GM21717 (cell line): ENCODE data around the gene MAB21L4.

Source experiments
- ATAC-seq: cut with Tn5 transposase; IDR thresholded peaks from one replicate; pipeline ENCODE4 v1.9.1; 2021; ENCODE audit warnings: mild to moderate bottlenecking, moderate library complexity; ENCODE audit not compliant: unreplicated experiment

The MAB21L4 gene

DNA sequence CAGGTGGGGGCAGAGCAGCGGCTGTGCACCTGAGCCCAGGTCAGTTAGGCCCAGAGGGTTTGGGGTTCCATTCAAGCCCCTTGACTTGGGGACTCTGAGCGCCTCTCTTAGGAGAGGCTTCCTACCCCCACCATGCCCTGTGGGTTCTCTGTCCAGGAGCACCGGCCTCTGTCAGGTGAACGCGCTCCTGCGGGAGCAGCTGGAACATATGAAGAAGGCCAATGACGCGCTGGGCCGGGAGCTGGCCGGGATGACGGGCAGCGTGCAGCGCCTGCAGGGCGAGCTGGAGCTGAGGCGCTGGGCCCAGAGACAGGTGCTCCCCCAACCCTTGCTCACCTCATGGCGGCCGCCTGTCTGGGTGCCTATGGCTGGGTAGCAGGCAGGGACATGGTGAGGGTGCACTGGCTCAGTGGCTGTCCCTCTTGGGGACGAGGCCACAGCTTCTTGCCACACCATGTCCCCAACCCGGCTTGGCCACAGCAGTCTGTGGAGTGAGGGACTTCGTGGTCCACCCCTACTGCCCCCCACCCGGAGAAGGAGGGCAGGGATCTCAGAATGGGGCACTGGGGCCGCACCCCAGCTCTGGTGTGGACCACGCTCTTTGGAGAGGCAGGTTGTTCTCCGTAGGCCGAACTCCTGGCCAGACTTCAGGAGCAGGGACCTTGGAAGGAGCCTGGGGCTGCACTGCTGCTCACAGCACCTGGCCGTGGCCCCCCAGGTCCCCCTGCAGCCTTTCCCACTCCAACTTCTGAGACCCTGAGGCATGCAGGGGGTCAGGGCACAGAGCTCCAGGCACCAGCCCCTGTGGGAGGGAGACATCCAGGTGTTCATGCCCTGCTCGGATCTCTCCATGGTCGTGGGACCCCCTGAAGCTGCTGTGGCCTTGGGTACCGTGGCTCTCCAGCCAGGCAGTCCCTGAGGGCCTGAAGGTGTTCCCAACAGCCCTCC is 29.9 kb upstream of the MAB21L4 start:
- ATAC-seq = no peak

DNA sequence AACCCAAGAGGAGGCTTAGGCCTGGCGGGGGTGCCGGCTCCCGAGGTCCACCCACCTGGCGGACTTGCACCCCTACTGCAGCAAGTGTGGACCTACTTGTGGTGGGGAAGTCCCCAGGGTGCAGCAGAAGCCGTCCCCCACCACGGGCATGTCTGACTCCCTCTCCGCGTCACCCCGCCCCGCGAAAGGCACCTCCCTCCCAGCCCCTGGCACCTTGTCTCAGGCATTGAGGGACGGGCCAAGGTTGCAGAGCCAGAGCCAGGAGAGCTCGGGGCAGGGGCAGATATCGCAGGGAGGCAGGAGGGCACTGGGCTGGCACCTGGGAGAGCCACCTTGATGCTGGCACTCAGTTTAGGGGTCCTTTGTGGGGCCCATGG is 29.2 kb upstream of the MAB21L4 start:
- ATAC-seq = no peak

DNA sequence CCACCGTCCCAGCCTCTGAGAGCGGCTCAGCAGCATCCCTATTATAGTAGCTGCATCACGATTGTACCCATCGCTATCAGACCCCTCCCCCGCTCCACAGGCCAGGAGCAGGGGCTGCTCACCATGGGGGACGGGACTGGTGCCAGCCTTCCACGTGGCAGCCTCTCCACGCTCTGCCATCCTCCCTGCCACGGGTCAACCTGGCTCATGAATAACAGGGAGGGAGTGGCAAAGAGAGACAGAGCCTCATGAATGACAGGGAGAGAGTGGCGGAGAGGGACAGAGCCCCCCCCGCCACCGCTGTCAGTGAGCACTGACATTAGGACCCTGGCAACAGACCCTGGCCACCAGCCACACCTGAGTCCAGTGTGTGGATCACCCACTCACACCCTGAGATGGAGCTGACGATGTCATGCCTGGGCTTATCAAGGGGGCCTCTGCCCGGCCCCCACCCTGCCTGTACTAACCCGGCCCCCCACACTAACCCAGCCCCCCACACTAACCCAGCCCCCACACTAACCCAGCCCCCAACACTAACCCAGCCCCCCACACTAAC is 27.1 kb upstream of the MAB21L4 start:
- ATAC-seq = no peak

DNA sequence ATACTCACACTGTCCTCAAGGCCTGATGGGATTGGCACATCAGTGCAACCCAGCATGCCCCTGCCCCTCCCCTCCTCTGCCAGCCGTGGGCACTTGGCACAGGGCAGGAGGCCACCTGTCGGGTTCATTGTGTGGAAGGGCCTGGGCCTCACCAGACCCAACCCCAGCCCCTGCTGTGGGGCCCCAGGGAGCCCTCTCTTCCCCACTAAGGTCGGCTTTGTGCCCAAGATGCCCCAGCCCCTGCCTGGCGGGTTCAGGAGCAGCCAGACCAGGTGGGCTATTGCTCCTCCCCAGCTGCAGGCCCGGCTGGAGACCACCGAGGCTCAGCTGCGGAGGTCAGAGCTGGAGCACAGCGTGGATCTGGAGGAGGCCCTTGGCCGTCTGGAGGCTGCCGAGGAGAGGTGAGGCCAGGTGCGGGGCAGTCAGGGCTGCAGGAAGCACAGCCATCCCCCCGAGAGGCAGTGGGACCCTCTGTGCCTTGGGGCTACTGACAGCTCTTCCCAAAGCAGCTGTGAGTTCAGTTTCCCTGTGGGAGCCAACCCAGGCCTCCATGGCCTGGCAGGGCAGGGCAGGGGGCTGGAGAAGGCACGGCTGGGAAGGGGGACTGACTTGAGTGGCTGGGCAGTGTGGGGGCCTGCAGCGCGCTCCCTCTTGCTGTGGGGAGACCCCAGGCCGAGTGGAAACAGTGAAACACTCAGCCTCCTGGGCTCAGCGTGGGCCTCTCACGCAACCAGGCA is 26.5 kb upstream of the MAB21L4 start:
- no peak for ATAC-seq

DNA sequence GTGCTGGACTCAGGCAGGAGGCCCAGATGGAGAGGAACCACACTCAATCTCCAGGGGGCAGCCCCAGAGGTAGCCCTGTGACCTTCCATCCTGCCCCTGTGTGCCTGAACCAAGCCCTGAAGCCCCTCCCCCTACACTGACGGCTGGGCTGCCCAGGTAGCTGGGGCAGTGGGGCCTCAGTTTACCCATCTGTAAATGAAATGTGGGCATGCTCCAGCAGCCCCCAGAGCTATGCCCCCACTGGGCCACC is 26.0 kb upstream of the MAB21L4 start:
- no peak for ATAC-seq

DNA sequence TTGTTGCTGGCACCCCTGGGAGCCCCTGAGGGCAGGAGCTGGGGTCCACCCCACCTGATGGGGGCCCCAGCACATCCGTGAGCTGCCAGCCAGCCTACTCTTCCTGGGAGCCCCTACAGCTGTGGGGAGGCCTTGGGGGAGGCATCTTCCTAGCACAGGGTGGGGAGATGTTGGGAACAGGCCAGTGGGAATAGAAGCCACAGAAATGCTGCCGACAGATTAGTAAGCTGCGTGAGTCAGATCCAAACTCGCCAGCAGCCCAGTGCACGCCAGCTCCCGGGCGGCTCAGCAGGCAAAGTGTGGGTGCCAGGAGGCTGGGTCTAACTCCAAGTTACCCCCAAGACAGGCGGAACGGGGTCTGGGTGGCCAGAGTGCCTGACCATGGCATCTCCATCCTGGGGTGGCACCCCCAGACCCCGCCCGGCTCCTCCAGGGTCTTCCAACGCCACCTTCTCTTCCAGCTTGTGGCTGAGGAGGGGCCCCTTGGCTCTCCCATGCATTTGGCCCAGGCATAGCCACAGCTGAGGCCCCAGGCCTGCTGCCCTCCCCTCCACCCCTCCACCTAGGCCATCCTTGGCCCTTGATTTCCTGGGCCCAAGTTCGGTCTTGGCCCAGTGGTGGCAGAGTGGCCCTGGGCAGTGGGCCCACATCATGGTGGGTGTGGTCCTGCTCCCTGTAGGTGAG is 25.5 kb upstream of the MAB21L4 start:
- ATAC-seq = no peak

DNA sequence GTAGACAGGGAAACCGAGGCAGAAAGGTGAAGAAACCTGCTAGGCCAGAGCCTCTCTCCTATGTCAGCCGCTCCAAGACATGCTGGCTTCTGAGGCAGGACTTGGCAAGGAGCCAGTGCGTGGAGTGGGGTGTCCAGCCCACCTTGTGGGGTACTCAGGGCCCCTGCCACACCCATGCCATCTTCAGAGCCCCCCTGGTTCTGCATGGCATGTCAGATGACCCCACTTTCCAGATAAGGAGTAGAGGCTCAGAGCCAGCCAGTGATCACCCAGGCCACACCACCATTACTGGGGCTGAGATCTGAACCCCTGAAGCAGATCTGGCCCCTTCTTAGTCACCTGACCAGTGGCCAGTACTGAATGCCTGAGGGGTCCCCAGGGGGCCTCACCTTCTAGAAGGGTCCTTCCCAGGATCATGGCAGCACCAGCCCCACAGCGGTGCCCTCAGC is 24.9 kb upstream of the MAB21L4 start:
- ATAC-seq = no peak

DNA sequence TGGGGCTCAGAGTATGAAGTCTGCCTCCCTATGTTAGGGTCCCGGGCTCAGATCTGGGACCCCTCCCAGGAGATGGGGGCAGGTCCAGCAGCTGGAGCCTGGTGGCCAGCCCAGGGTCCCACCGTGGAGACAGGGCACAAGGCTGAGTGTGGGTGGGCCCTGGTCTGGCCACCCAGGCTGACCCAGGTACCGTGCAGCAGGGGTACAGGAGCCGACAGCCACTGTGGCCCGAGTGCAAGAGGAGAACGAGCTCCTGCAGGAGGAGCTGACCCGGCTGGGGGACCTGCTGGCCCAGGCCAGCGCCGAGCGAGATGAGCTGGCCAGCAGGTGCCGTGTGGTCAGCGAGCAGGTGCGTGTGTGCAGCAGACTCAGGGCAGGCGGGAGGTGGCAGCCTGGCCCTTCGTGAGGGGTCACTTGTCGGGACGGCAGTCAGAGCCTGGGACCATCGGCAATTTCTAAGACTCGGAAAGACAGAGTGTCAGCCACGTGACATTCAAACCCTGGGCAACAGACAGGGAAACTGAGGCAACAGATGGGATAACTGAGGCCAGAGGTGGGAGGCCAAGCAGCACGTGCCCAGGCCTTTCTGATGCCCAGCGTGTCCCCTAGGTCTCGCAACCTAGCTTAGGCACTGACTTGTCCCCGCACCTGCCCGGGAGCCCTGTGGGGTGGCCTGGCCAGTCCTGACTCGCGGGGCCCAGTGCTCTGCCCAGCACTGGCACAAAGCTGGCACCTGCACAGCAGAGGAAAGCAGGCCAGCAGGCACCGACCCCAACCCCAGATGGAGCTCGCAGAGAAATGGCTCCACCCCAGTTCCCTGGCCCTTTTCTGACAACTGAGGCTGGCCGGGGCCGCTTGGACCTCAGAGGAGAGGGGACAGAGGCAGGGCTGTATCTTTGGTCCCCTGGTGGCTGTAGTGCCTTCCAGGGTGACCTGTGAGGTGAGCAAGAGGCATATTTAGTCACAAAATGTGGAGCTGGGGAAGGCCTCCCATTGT is 24.1 kb upstream of the MAB21L4 start:
- no peak for ATAC-seq

DNA sequence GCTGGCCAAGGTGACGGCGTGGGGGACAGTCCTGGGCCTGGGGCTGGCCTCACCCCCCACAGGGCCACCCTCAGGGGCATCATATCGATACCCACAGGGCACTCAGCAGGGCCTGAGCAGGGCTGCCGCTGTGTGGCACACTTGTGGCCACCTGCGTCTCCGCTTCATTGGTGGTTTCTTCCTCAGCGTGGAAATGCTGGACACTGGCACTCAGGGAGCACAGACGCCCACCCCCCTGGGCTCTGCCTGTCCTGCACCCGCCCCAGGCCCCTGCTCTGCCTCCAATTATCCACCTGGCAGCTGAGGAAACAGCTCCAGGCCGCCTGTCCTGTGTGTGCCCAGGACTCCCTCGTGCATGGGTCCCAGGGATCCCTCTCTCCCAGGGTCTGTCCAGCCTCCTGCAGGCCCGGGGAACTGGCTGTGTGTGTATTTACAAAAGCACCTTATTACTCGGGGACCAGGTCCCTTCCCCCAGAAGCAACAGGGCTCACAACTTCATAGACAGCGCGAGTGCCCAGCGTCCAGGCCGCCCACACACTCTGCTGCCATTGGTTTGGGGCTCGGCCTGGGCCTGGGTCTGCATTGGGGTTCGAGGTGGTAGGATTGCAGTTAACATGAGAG is 23.3 kb upstream of the MAB21L4 start:
- ATAC-seq = no peak

DNA sequence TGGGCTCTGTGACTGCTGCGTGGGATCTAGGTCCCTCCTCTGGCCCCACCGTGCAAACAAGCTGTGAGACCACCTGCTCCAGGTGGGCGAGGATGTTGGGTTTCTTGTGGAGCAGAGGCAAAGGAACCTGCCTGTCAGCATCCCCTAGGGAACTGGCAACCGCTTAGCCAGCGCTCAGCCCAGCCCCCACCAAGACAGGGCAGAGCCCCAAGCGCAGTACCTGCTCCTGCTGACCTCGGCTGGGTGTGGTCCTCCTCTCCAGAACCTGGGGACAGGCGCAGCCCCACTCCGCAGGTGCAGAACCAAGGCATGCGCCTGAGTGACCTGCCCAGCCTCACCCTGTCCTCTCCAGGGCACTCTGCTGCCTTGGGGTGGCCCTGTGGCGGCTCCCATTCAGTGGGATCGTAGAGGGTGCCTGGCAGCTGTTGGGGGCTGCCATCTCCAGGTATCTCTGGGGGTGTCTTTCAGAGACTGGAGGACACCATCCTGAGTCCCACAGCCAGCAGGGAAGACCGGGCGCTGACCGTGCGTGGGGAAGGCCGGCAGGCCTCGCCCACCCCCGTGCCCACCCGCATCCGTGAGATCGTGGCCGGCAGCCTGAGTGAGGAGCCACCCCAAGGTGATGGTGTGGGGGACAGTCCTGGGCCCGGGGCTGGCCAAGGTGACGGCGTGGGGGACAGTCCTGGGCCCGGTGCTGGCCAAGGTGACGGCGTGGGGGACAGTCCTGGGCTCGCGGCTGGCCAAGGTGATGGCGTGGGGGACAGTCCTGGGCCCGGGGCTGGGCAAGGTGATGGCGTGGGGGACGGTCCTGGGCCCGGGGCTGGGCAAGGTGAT is 22.5 kb upstream of the MAB21L4 start:
- no peak for ATAC-seq

DNA sequence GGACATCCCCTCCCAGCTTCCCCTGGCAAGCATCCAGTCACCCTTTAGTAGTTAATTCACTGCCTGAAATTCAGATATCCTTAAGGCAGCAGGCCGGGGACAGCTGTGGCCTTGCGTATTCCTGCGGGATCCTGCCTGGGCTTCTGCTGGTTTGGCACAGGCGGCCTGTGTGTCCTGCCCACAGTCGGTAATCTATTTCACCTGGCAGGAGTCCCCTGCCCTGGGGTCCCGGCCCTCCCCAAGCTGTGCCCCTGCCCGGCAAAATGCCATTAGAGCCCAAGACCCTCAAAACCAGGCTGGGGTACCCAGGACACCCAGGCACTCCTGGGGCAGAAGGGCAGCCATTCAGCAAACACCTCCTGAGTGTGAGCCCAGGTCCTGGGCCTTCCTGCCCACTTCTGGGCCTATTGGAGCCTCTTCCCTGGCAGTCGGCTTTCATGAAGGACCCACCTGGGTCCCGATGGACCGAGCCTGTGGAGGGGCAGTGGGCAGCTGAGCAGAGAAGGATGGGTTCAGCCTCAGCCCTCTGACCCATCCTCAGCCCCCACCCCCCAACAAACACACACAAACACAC is 21.8 kb upstream of the MAB21L4 start:
- no peak for ATAC-seq

DNA sequence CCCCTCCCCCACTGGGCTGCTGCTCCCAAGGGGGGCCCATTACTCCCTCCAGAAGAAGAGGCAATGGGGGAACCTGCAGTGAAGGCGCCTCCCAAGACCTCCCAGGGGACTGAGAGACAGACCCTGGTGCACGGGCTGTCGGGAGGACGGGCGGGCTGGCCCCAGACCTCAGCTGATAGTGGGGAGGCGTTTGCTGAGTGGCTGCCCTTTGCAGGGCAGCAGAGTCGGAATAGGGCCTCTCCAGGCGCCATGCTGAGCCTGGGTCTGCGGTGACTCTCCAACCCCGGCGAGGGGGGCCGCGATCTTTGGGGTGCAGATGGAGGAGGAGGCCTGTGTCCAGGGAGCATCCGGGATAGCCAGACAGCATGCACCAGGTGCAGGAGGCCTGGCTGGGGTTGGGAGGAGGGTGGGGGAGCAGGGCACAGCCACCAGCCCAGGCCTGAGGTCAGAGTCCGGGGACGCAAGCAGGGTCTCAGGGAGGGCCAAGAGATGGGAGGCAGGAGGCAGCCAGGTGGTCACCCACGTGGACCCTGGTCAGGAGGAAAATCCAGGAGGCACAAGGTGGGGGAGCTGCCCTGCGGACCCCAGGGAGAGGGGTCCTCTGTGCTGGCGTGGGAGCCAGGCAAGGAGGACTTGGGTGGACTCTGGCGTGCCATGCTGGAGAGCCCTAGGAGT is 21.2 kb upstream of the MAB21L4 start:
- no peak for ATAC-seq

DNA sequence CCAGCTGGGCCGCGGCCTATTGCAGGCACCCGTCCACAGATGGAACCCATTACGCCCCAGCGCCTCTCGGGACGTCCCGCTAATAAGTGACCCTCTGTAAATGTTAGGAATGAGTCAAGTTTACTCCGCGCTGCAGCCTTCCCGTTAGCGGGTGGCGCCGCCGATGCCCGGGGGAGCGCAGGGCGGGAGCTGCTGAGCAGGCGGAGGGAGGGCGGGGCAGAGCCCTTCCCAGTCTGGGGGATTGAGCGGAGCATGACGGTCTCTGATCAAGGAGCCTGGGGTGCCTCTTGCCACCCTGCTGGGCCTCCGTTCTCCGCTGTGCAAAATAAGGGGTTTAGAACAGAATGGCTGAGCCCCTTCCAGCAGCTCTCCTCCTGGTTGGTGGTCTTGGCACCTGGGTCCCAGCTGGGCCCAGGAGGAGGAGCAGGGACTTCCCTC is 20.6 kb upstream of the MAB21L4 start:
- ATAC-seq = no peak

DNA sequence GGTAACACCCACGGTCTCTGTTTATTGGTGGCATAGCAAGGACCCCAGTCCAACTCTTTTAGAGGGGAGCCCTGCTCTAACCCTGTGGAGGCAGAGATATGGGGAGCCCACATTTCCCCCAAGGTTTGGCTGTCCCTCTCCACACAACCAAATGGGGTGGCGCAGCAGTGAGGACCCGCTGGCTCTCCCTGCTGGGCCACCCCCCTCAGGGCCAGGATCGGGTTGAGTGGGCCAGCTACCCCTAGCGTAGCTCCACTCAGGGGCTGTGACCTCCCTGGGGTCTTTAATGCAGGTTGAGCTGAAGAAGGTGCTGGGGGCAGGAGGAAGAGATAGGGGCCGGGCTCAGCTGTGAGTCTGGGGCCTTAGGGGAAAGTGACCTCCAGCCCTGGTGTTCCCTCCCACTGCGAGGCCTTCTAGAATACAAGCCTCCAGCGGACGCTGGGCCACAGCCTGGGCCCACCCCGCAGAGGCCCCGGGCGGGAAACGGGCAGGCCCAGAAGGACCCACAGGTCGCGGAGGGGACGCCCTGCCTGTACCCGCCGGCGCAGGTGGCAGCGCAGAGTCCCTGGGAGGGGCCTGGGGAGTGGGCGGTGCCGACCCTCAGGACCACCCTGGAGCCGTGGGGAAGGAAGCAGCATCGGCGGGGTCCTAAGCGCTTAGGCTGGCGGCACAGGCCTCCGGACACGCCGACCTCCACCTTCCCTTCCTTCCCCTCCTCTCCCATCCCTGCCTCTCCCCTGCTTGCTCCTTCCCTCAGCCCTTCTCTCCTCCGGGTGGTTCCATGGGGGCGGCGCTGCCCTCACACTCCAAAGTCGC is 19.8 kb upstream of the MAB21L4 start:
- ATAC-seq = no peak

DNA sequence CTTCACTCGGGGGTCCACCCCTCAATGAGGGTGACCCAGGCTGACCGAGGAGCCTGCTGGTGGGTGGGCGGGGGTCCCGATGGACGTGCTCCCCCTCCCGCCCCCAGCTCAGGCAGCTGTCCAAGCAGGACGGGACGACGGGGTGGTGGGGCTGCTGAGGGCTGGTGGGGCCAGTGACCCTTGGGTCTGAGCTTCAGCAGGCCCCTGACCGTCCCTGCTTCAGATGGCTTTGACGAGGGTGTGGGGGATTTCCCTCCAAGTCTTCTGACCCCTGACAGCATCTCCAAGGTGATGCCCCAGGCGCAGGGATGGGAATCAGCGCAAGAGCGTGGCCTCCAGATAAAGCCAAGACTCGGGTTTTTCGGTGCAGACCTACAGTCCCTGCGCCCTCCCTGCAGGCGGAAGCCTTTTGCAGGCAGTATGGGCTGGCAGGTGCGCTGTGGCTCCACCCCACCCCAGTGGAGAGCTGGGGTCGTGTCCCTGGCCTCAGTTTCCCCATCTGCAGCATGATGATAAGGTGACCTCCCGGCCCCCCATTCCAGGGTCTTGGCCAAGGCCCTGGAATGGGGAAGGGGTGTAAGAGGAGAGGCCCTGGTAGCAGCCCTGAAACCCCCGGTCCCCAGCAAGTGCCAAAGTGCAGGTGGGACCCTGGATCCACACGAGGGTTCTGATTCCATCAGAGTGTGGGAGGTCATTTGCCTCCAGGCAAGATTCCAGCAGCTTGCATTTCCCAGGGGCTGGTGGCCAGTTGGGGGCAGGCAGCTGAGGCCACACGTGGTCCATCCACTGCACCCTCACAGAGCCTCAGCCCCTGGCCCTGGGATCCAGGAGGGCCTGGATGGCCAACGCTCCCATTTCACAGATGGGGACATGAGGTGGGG is 18.9 kb upstream of the MAB21L4 start:
- ATAC-seq = no peak
